ENCODE data around the gene PEX13.

Gene PEX13

GRCh38 chr2:60989259-60989658, 28.3 kb upstream of the PEX13 start:
- no peak for TF ChIP-seq CTCF (IDR thresholded peaks at IDR 0.05; ENCODE audit: control extremely low read depth, extremely low read depth, low read depth, missing control alignments)
- POLR2A ChIA-PET: no interaction called here
- CTCF ChIA-PET: interaction anchor here (0.8 to 1.5 kb wide), 4 partner anchors 10 to 126 kb away, joined by 3 to 5 read pairs (median 4); no protein-coding TSS in a partner anchor
- no peak for DNase-seq (ENCODE audit: extremely low spot score)

GRCh38 chr2:60991644-60992043, 25.9 kb upstream of the PEX13 start:
- ChIA-PET CTCF (interaction anchor here (1.7 to 10.8 kb wide), 2 partner anchors 110 to 284 kb away, joined by 6 to 132 read pairs; partner anchors contain the start of gene REL), POLR2A (no interaction called here)
- no peak for DNase-seq (ENCODE audit: extremely low spot score)
- no peak for TF ChIP-seq CTCF (IDR thresholded peaks at IDR 0.05; ENCODE audit: control extremely low read depth, extremely low read depth, low read depth, missing control alignments)

- DNase-seq (ENCODE audit: extremely low spot score): peak; percentile 72
- ChIA-PET CTCF (interaction anchor here (0.9 to 10.8 kb wide), 7 partner anchors 10 to 285 kb away, joined by 3 to 132 read pairs (median 4); partner anchors contain the start of gene REL), POLR2A (interaction anchor here (1.0 kb wide), 1 partner anchor 15 kb away, joined by 8 read pairs; no protein-coding TSS in a partner anchor)
- TF ChIP-seq CTCF (IDR thresholded peaks at IDR 0.05; ENCODE audit: control extremely low read depth, extremely low read depth, low read depth, missing control alignments): no peak
These were observed 24.5 kb upstream of the PEX13 start for GRCh38 chr2:60992985-60993392.

GRCh38 chr2:60994131-60994530, 23.4 kb upstream of the PEX13 start:
- no peak for TF ChIP-seq CTCF (IDR thresholded peaks at IDR 0.05; ENCODE audit: control extremely low read depth, extremely low read depth, low read depth, missing control alignments)
- DNase-seq (ENCODE audit: extremely low spot score): no peak
- POLR2A ChIA-PET: no interaction called here
- CTCF ChIA-PET: interaction anchor here (1.2 to 10.8 kb wide), 5 partner anchors 40 to 286 kb away, joined by 3 to 132 read pairs (median 4); no protein-coding TSS in a partner anchor

GRCh38 chr2:60998628-60999545, 18.6 kb upstream of the PEX13 start:
- POLR2A ChIA-PET: interaction anchor here (0.6 to 0.7 kb wide), 2 partner anchors 86 to 89 kb away, joined by 4 to 6 read pairs; no protein-coding TSS in a partner anchor

More at GRCh38 chr2:60998628-60999545, 18.6 kb upstream of the PEX13 start:
- CTCF ChIA-PET: interaction anchor here (0.6 to 10.8 kb wide), 58 partner anchors 8 to 355 kb away, joined by 3 to 132 read pairs (median 5); partner anchors contain the start of genes PAPOLG, PEX13, PUS10 and REL
- peak; percentile 54 for DNase-seq (ENCODE audit: extremely low spot score)
- TF ChIP-seq CTCF (IDR thresholded peaks at IDR 0.05; ENCODE audit: control extremely low read depth, extremely low read depth, low read depth, missing control alignments): peak; percentile 49
